ENCODE measurements around the gene CDCA8. TPM values are rescaled to one million over a fixed set of nuclear protein-coding genes. Genes with fewer than 3 reads are reported as not detected.

The CDCA8 gene
- total and polyA plus RNA-seq, 2 donors (not counting 3 experiments of a cell fraction or from before 2014, with no cell fraction given), result 38.5 to 45.7 TPM

- TF ChIP-seq MAX (IDR thresholded peaks at IDR 0.05; ENCODE audit: insufficient read depth, insufficient read length), result no peak
- TF ChIP-seq GATA2 (IDR thresholded peaks at IDR 0.05; ENCODE audit: insufficient read depth, insufficient read length, low read depth, low read length), result no peak
- no peak for TF ChIP-seq FOS (IDR thresholded peaks at IDR 0.05; ENCODE audit: borderline replicate concordance, insufficient read depth, low read length)
- no peak for TF ChIP-seq CTCF (IDR thresholded peaks at IDR 0.05; ENCODE audit: extremely low read depth in 1 of 2, insufficient read depth in 1 of 2, low read depth in 1 of 2, low read length in 2 of 2)
- TF ChIP-seq POLR2AphosphoS5 (IDR thresholded peaks at IDR 0.05; ENCODE audit: insufficient read depth, low read depth, low read length), result no peak
- no peak for TF ChIP-seq POLR2A (IDR thresholded peaks at IDR 0.05; ENCODE audit: low read depth, low read length)
- no peak for TF ChIP-seq EZH2 (IDR thresholded peaks at IDR 0.05; ENCODE audit: borderline replicate concordance, low read depth, low read length, severe bottlenecking)
- TF ChIP-seq MYC (IDR thresholded peaks at IDR 0.05; ENCODE audit: low read depth, low read length), result no peak
- TF ChIP-seq JUN (IDR thresholded peaks at IDR 0.05; ENCODE audit: borderline replicate concordance, insufficient read depth, insufficient read length, low read depth), result no peak
- Histone ChIP-seq H3K79me2 (ENCODE audit: control insufficient read depth, insufficient read depth, low read length) (no peaks in the 10 kb centered on the region), H4K20me1 (replicated peaks; ENCODE audit: control insufficient read depth, extremely low read depth, insufficient read depth, low read length) (no peaks in the 10 kb centered on the region), H3K9ac (replicated peaks; ENCODE audit: extremely low read depth, insufficient read depth, low read length) (no peak overlapping the region), H2AFZ (ENCODE audit: low read depth, low read length) (no peak overlapping the region), H3K9me1 (replicated peaks; ENCODE audit: control insufficient read depth, extremely low read depth, insufficient read depth, low read length) (no peaks in the 10 kb centered on the region), H3K27ac (ENCODE audit: insufficient read depth, low read depth, low read length) (no peak overlapping the region), H3K4me2 (ENCODE audit: insufficient read depth, low read length) (no peak overlapping the region), H3K27me3 (ENCODE audit: control insufficient read depth in 2 of 2, insufficient read depth in 2 of 2, low read length in 2 of 2) (peaks cover 4 to 6% of the 10 kb centered on the region in 2 experiments), H3K4me3 (replicated peaks in 1 of 3; ENCODE audit: insufficient read depth in 1 of 3, low read depth in 1 of 3, low read length in 3 of 3) (no peak overlapping the region), H3K9me3 (replicated peaks; ENCODE audit: control insufficient read depth, insufficient read depth, low read length) (no peaks in the 10 kb centered on the region), H3K4me1 (ENCODE audit: control insufficient read depth, extremely low read depth, insufficient read depth, low read length) (no peaks in the 10 kb centered on the region), H3K36me3 (ENCODE audit: control insufficient read depth in 2 of 2, extremely low read depth in 1 of 2, insufficient read depth in 2 of 2, low read length in 2 of 2) (no peaks in the 10 kb centered on the region)
- intact Hi-C loops (cut with micrococcal nuclease), result no loop called here
- ChIA-PET CTCF (interaction anchor here (1.9 to 3.7 kb wide), 2 partner anchors 9 to 71 kb away, joined by 6 to 16 read pairs; no protein-coding TSS in a partner anchor), POLR2A (no interaction called here)
- DNase-seq (ENCODE audit: low read depth, low spot score), result no peak
- no peak for FAIRE-seq
- no TSS peak for BruUV-seq (replicated peaks)
- dilution Hi-C loops (cut with MboI; ENCODE audit: extremely low pct_ligation_motif_present, low sequenced_read_pairs), result no loop called here
These were observed 18.4 kb upstream of the CDCA8 start for GRCh38 chr1:37673920-37674319.

Data from endothelial cell of umbilical vein (primary cell).